Epidermal melanocyte (primary cell): ENCODE data around the gene MTSS2.

ENCODE experiments used
- DNase-seq: peaks from one replicate; pipeline ENCODE4 v3.0.0; 2011; ENCODE audit warnings: low spot score; ENCODE audit not compliant: insufficient read length

Gene MTSS2

GRCh38 chr16:70687102-70687511 lies 1.3 kb upstream of the MTSS2 start:
- no peak for DNase-seq

GRCh38 chr16:70686376-70687101 lies 686 bp upstream of the MTSS2 start:
- DNase-seq: no peak

- no peak for DNase-seq
Measured at GRCh38 chr16:70685061-70685937, 554 bp downstream of the MTSS2 start.

GRCh38 chr16:70684146-70685060 lies 1.4 kb downstream of the MTSS2 start:
- no peak for DNase-seq

GRCh38 chr16:70683146-70683944 lies 2.5 kb downstream of the MTSS2 start:
- DNase-seq: no peak

- DNase-seq: no peak
Measured at GRCh38 chr16:70682239-70683145, 3.4 kb downstream of the MTSS2 start.

GRCh38 chr16:70681382-70682238 lies 4.2 kb downstream of the MTSS2 start:
- DNase-seq: peak; percentile 80

GRCh38 chr16:70680495-70681381 lies 5.1 kb downstream of the MTSS2 start:
- no peak for DNase-seq

- no peak for DNase-seq
Measured at GRCh38 chr16:70679671-70680494, 6.0 kb downstream of the MTSS2 start.

- no peak for DNase-seq
Measured at GRCh38 chr16:70678898-70679670, 6.8 kb downstream of the MTSS2 start.

- no peak for DNase-seq
Measured at GRCh38 chr16:70678121-70678897, 7.5 kb downstream of the MTSS2 start.

- DNase-seq: no peak
Measured at GRCh38 chr16:70677499-70678120, 8.2 kb downstream of the MTSS2 start.

GRCh38 chr16:70676675-70677498 lies 9.0 kb downstream of the MTSS2 start:
- no peak for DNase-seq
